AG08396 (cell line): Measurements from ENCODE around the gene ARHGAP10.

Experiments
- DNase-seq: peaks from one replicate; pipeline ENCODE4 v3.0.0; 2012; ENCODE audit warnings: low spot score, mixed read lengths

Gene ARHGAP10

GRCh38 chr4:147768113-147768512 is 36.2 kb downstream of the ARHGAP10 start:
- peak; percentile 41 for DNase-seq

DNA sequence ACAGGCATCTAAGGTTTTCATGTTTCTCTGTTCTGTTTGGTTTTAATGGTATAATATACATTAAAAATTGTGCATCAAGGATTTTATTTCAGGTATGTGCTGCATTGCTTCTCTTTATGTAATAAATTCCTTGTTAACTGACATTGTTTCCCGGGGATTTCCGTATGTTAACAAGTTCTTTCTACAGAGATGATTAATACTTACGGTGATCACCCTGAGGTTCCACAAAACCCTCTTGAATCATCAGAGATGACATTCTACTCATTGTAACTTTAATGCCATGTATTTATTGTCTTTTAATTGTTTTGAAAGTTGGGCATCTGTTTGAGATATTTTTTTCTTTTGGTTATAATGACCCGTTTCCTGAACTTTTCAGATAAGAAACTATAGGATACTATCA is 37.5 kb downstream of the ARHGAP10 start:
- DNase-seq = no peak

DNA sequence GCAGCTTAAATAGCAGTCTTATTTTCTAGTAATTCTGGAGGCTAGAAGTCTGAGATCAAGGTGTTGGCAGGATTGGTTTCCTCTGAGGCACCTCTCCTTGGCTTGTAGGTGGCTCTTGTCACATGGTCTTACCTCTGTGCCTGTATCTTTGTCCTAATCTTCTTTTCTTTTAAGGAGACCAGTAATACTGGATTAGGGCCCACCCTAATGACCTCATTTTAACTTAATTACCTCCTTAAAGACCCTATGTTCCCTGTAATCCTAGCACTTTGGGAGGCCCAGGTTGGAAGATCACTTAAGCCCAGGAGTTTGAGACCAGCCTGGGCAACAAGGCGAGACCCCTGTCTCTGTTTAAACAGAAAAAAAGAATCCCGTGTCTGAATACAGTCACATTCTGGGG is 38.9 kb downstream of the ARHGAP10 start:
- DNase-seq = no peak

DNA sequence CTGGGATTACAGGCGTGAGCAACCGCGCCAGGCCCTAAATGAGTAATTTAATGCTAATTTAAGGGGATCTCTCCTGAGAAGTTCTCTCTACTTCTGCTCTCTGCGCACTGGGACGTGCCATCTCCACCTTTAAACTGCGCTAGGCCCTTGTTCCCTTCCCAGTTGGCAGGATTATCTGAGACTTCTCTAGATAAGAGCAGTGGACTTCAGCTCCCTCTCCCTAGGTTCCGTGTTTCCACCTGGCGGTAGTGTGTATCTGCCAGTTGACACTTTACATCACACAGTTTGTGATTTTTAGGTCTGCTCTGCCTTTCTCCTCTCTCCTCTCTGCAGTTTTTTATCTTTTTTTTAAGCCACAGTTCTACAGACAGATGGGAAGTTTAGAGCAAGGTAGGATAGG is 40.2 kb downstream of the ARHGAP10 start:
- DNase-seq = no peak

DNA sequence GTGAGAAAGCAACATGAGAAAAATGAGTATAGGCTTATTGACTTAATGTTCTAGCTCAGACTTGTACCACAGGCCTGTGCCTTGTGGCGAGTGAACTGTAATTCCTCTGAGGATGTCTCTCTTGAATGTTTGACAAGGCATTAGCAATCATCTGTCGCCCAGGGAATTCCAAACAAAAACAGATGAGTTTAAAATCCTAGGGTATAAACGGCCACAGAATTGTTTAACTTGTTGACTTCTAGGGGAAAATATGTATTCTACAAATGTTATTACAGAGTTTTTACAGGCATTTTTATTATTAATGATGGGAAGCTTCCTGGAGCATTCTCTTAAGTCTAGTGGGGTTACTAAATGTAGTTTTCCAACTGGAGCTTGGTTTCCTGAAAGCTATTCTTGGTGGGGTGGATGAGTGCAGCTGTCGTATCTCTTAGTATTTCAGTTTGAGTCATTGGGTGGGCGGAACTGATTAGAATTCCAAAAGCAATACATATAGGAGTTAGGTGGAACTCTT is 40.6 kb downstream of the ARHGAP10 start:
- DNase-seq = peak; percentile 36

DNA sequence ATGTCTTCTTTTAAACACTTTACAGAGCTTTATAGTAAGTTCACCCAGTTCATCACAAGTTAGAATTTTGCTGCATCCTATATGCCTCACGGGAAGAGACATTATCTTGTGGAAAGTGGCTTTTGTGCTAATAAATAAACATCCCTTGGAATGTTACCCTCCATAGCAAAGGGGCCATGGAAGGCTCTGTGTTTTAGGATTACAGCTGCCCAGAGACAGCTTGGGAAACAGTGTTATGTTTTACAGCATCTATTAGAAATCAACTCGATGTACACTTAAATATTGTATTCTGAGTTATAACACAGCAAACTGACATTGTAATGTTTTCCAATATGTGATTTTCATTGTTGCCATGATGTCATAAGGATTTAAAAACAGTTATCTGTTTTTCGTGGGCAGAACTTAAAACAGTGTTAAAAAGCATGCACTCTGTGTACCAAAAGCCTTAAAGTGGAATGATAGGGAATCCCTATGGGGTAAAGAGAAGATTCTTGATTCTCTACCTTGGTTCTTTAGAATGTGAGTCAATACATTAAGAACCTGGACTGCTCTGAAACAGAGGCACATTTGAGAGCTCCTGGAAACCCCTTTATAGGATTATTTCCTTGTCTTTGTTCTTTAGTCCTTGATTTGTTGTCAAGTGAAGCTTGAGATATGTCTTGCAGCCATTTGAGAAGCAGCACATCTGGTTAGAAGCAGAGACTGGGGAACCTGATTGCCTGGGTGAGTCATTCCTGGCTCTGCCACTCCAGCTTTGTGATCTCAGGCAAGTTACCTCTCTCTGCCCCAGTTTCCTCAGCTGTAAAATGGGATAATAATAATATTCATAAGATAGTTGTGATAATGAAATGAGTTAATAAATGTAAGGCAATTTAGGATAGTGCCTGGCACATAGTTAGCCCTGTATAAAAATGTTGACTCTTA is 41.6 kb downstream of the ARHGAP10 start:
- no peak for DNase-seq

- DNase-seq = no peak
These were observed 44.8 kb downstream of the ARHGAP10 start for GRCh38 chr4:147776716-147777115.

DNA sequence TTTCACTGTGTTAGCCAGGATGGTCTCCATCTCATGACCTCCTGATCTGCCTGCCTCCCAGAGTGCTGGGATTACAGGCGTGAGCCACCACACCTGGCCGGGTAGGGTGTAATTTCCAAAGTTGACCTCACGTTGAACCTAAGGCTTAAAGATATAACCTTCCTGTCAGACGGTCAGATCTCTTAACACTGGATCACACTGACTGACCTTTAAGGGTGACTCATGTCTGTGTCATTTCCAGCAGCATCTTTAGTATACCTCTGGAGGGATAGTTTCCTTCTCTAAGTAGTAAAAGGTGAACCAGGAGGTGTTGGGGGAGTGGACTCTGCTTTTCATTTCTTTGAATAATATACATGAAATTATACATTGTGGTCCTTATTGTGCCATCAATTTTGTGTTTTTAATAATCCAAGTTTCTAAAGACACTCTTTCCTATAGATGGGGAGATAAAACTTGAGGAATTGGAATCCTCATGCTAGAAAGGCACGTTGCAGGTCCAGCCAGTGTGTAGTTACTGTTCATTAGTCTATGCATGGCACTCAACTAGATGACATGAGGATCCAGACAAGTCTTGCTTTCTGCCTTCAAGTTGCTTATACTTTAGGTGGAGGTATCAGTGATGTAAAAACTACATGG is 45.7 kb downstream of the ARHGAP10 start:
- no peak for DNase-seq

DNA sequence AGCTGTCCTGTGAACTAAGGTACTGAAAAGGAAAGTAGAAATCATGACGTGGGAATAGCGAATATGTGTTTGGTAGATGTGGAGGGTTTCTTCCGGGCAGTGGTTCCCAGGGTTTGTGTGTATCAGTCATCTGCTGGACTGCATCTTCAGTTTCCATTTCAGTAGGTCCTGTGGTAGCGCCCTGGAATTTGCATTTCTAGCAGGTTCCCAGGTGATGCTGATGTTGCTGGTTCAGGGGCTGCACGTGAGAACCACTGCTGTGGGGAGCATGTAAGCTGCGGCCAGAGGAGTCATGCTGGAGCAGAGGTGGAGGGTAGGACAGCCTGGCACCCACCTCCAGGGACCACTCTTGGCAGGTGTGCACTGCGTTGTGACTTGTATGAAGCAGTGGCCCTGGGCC is 47.1 kb downstream of the ARHGAP10 start:
- no peak for DNase-seq

DNA sequence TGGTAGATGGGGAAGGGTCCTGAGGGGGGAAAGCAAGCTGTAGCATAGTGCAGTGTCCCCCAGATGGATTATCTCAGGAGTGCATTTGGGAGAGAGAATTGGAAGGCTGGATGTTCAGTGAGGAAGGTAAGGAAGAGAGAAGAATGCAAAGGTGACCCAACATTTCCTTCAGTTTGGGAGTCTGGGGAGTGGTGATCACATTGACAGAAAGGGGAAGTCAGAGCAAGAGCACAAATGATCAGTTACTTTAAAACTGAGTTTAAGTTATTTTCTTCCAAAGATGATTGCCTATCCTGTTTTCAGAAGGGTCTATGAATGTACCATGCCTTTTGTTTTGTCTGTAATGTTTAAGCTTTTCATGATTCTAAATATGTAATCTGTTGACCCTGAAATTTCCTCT is 47.6 kb downstream of the ARHGAP10 start:
- no peak for DNase-seq

GRCh38 chr4:147780137-147780777 is 48.4 kb downstream of the ARHGAP10 start:
- DNase-seq = no peak

GRCh38 chr4:147782087-147782781 is 50.3 kb downstream of the ARHGAP10 start:
- DNase-seq = no peak

DNA sequence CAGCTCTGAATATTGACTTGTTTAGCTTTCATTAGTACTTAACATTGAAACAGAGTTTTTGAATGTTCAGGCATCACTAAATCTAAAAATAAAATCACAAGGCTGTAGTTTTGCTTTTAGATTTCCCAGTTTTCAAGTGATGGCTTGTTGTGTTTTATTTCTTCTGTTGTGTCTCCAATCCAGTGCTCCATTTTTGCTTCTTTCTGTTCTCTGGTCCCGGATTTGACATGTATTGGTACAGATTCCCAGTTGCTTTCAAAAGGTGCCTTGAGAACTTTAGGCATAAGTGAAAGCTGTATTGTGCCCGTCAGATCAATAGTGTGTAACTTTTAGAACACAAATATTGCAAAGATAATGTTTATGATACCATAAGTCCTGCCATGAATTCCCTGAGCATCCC is 53.2 kb downstream of the ARHGAP10 start:
- no peak for DNase-seq

DNA sequence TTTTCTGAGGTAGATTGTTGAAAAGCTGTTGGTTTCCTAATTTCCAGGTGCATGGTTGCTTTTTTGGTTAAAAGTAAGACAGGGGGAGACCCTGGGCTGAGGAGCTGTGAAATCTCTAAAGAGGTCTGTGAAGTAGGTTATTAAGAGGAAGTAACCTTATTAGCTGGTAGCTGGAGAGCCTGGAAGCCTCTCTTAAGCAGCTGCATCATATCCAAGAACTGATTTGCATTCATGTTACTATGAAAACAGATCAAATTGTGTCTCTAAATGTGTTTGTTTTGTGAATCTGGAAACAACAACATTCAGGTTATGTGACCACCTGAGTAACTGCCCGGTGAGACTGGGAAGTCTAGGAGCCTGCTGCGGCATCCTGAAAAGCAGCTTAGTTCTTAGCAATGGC is 54.1 kb downstream of the ARHGAP10 start:
- DNase-seq = no peak

DNA sequence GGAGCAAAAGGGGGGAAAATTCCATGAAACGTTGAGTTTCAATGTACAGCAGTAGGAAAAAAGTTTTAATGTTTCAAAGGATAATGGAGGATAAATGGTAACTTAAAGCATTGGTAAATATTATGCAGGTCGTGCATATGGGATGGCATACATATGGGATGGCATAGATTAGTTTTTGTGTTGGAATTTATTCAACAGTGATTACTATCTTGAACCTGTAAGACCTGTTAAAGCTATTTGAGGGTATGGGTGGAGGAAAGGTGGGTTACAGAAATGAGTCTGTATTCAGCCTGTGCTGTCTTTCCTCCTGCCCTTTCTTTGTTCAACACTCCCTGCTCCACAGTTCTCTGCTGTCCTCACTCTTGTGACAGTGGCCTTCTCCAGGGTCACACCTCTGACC is 54.6 kb downstream of the ARHGAP10 start:
- no peak for DNase-seq

GRCh38 chr4:147787204-147787603 is 55.3 kb downstream of the ARHGAP10 start:
- peak; percentile 29 for DNase-seq

- no peak for DNase-seq
These were observed 56.9 kb downstream of the ARHGAP10 start for GRCh38 chr4:147788791-147789190.

GRCh38 chr4:147789596-147789995 is 57.7 kb downstream of the ARHGAP10 start:
- no peak for DNase-seq

DNA sequence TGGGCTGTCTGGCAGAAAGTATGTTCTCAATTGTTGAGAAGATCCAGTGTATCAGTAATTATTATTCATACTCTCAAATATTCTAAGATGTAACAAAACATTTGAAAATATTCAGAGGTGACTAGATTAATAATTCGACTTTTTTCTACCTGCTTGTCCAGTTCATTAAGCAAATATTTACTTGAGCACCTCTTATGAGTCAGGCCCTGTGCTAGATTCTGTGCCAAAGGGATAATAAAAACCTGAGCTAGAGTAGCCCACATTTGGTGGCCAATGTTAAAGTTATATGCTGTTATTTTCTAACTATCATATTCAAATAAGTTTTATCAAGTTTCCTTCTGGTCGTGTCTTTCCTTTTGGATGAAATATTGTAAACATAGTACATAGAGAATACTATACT is 58.5 kb downstream of the ARHGAP10 start:
- DNase-seq = no peak

GRCh38 chr4:147791341-147791740 is 59.5 kb downstream of the ARHGAP10 start:
- DNase-seq = no peak

- DNase-seq = no peak
These were observed 60.0 kb downstream of the ARHGAP10 start for GRCh38 chr4:147791865-147792264.
